GM12878 (cell line): ENCODE measurements around the gene ITM2A. TPM values are rescaled to one million over a fixed set of nuclear protein-coding genes. Genes with fewer than 3 reads are reported as not detected.

Experiments used
- ATAC-seq: fragments of 200-7000 bp; cut with Tn5 transposase; 3 replicates; pipeline ENCODE4 v1.9.1; 2020; ENCODE audit warnings: mild to moderate bottlenecking, moderate library complexity
- BruUV-seq: library from RNA; stranded (reverse); fragments of 400-500 nt; replicated peaks from 2 replicates; lab custom pipeline; 2021; lab: Mats Ljungman, UMichigan
- CTCF ChIA-PET: fragments of 300-600 bp; sonication (Branson Sonifier 250); formaldehyde crosslinking; extraction: SDS; loops from one replicate; lab custom pipeline; 2021; ENCODE audit warnings: inconsistent platforms; lab: Yijun Ruan, JAX
- POLR2A ChIA-PET: fragments of 350-600 bp; formaldehyde crosslinking; extraction: SDS; loops from one replicate; lab custom pipeline; 2021; ENCODE audit warnings: inconsistent platforms; lab: Charles Lee
- RAD21 ChIA-PET: fragments of 300-600 bp; sonication (Branson Sonifier 250); formaldehyde crosslinking; loops from one replicate; lab custom pipeline; 2023; ENCODE audit warnings: antibody characterized with exemption; ENCODE audit not compliant: unreplicated experiment; lab: Charles Lee
- SMC1A ChIA-PET: fragments of 300-600 bp; sonication (Branson Sonifier 250); formaldehyde crosslinking; loops from one replicate; lab custom pipeline; 2023; ENCODE audit not compliant: unreplicated experiment, uncharacterized antibody; lab: Charles Lee
- DNase-seq: peaks from one replicate; pipeline ENCODE4 v3.0.0-alpha.2; 2011; ENCODE audit warnings: low read depth, low spot score
- FAIRE-seq: peaks from 3 replicates; lab custom pipeline; 2011; peaks lifted over from hg19 to GRCh38; lab: Jason Lieb, UNC
- H2AFZ ChIP-seq: 2 replicates; pipeline ENCODE4 v1.6.0; 2011; ENCODE audit warnings: low read depth, low read length, control low read depth; ENCODE audit not compliant: control insufficient read depth
- H3K27ac ChIP-seq: 2 replicates; pipeline ENCODE4 v1.5.1; 2011; ENCODE audit warnings: control low read depth; ENCODE audit not compliant: control insufficient read depth, insufficient read depth
- H3K27me3 ChIP-seq, 2 experiments: replicated peaks in 1 of 2; 2 replicates each; pipeline versions ENCODE4 v1.6.0 to v1.6.1; 2011; ENCODE audit warnings: low read length in 1 of 2; ENCODE audit not compliant: control insufficient read depth in 2 of 2, insufficient read depth in 2 of 2
- H3K36me3 ChIP-seq, 2 experiments: 2 replicates each; pipeline ENCODE4 v1.5.1; 2011; ENCODE audit warnings: low read length in 1 of 2; ENCODE audit not compliant: control insufficient read depth in 2 of 2, insufficient read depth in 2 of 2
- H3K4me1 ChIP-seq: 2 replicates; pipeline ENCODE4 v1.6.1; 2011; ENCODE audit warnings: mild to moderate bottlenecking, low read length, moderate library complexity, mixed read lengths; ENCODE audit not compliant: control insufficient read depth, insufficient read depth
- H3K4me2 ChIP-seq: 2 replicates; pipeline ENCODE4 v1.6.0; 2011; ENCODE audit warnings: control low read depth; ENCODE audit not compliant: control insufficient read depth, insufficient read depth
- H3K4me3 ChIP-seq: fragments of 200-600 bp; sonication (generic); 2 replicates; pipeline ENCODE4 v1.5.1; 2016
- H3K79me2 ChIP-seq: 2 replicates; pipeline ENCODE4 v1.6.0; 2011; ENCODE audit warnings: low read length; ENCODE audit not compliant: control insufficient read depth, insufficient read depth
- H3K9ac ChIP-seq: 2 replicates; pipeline ENCODE4 v1.8.0; 2011; ENCODE audit warnings: low read length, control low read depth, mixed read lengths; ENCODE audit not compliant: control insufficient read depth, insufficient read depth
- H3K9me3 ChIP-seq: replicated peaks from 3 replicates; pipeline ENCODE4 v1.5.1; 2011; ENCODE audit warnings: mild to moderate bottlenecking, low read length; ENCODE audit not compliant: control insufficient read depth, insufficient read depth
- H4K20me1 ChIP-seq: 2 replicates; pipeline ENCODE4 v1.6.0; 2011; ENCODE audit not compliant: control insufficient read depth, insufficient read depth
- BACH1 ChIP-seq: fragments of 450-650 bp; IDR thresholded peaks from 2 replicates; pipeline ENCODE4 v1.6.1; 2017; ENCODE audit warnings: mild to moderate bottlenecking, borderline replicate concordance
- CBFB ChIP-seq: IDR thresholded peaks from 2 replicates; pipeline ENCODE4 v1.6.1; 2016; ENCODE audit warnings: antibody characterized with exemption, low read depth
- GABPA ChIP-seq: IDR thresholded peaks from 2 replicates; pipeline ENCODE4 v1.6.1; 2014; ENCODE audit warnings: antibody characterized with exemption, low read depth, mild to moderate bottlenecking, inconsistent platforms
- HDGF ChIP-seq: fragments of 450-650 bp; IDR thresholded peaks from 2 replicates; pipeline ENCODE4 v1.6.1; 2016; ENCODE audit warnings: antibody characterized with exemption
- MLLT1 ChIP-seq: fragments of 450-650 bp; IDR thresholded peaks from 2 replicates; pipeline ENCODE4 v1.6.1; 2016; ENCODE audit warnings: mild to moderate bottlenecking
- TCF3 ChIP-seq: IDR thresholded peaks from 2 replicates; pipeline ENCODE4 v1.6.1; 2012; ENCODE audit warnings: low read depth, mild to moderate bottlenecking, low read length, borderline replicate concordance; ENCODE audit not compliant: insufficient read depth
- WRNIP1 ChIP-seq: IDR thresholded peaks from 2 replicates; pipeline ENCODE4 v1.6.1; 2011; ENCODE audit warnings: low read depth, low read length, improper control_type of control experiment, borderline replicate concordance
- YBX1 ChIP-seq: fragments of 450-650 bp; IDR thresholded peaks from 2 replicates; pipeline ENCODE4 v1.6.1; 2016; ENCODE audit warnings: antibody characterized with exemption
- WGBS: methylation state at CpG from one replicate; pipeline ENCODE4 v1.1.6; 2016; ENCODE audit warnings: low lambda C conversion rate; ENCODE audit not compliant: insufficient replicate concordance, insufficient coverage; ENCODE audit errors: missing lambda C conversion rate; 5-methylcytosine and 5-hydroxymethylcytosine counted together
- in situ Hi-C: fragments of 300-500 bp; cut with MboI; formaldehyde crosslinking; loops from 9 replicates; pipeline ENCODE4 v1.14.3; 2018; ENCODE audit warnings: mixed read lengths
- intact Hi-C: fragments of 100-400 bp; cut with micrococcal nuclease; formaldehyde crosslinking; loops from one replicate; pipeline ENCODE4 v1.14.2; 2022; ENCODE audit not compliant: unreplicated experiment
- polyA plus RNA-seq, 11 experiments: library from polyadenylated mRNA; depleted of rRNA in 4 of 11; unstranded in 6 of 11; stranded (reverse) in 5 of 11; fragments of >200 nt; fragmentation: Nextera tagmentation in 4 of 11; fragmentation: Illumina TruSeq in 1 of 11; extraction: Ambion mirVana in 4 of 11; extraction: Trizol in 1 of 11; gene quantifications; 1 replicate in 1 of 11; 2 replicates in 10 of 11; pipeline versions ENCODE4 v1.2.1 to v1.2.3, GENCODE V29; 2011 to 2016; ENCODE audit warnings: inconsistent platforms in 2 of 11, missing spikeins in 2 of 11, low read depth in 1 of 11
- total RNA-seq, 4 experiments: library from RNA; depleted of rRNA in 3 of 4; stranded (reverse); fragments of >200 nt in 3 of 4; fragmentation: Illumina TruSeq in 1 of 4; extraction: Trizol in 1 of 4; gene quantifications; 2 replicates each; pipeline versions ENCODE4 v1.2.1 to v1.2.3, GENCODE V29; 2013 to 2021

ITM2A gene
- total and polyA plus RNA-seq, 10 of the 15 experiments (the other 5 are each of a cell fraction or from before 2014, with no cell fraction given): 29.6 to 202 (median 44.9) TPM

GRCh38 chrX:79415056-79415455 is 47.9 kb upstream of the ITM2A start:
- intact Hi-C loops: no loop called here

More at GRCh38 chrX:79415056-79415455, 47.9 kb upstream of the ITM2A start:
- Histone ChIP-seq H3K4me2 (no peak overlapping the region), H3K27ac (no peak overlapping the region), H3K4me3 (no peak overlapping the region), H3K9ac (no peak overlapping the region), H4K20me1 (no peaks in the 10 kb centered on the region), H2AFZ (no peak overlapping the region), H3K27me3 (no peaks in the 10 kb centered on the region), H3K4me1 (no peaks in the 10 kb centered on the region), H3K36me3 (no peaks in the 10 kb centered on the region), H3K9me3 (no peaks in the 10 kb centered on the region), H3K79me2 (no peaks in the 10 kb centered on the region)
- in situ Hi-C loops: no loop called here
- no peak for DNase-seq
- ChIA-PET CTCF (no interaction called here), SMC1A (no interaction called here), POLR2A (no interaction called here), RAD21 (no interaction called here)
- BruUV-seq: no TSS peak
- no peak for ATAC-seq
- no peak for TF ChIP-seq HDGF
- no peak for TF ChIP-seq TCF3
- no peak for TF ChIP-seq YBX1
- TF ChIP-seq GABPA: no peak
- TF ChIP-seq WRNIP1: no peak
- no peak for TF ChIP-seq CBFB
- TF ChIP-seq MLLT1: no peak
- no peak for TF ChIP-seq BACH1
- FAIRE-seq: no peak
- 3% methylated on average over 2 of the region's 2 CpGs for WGBS
